ENCODE results near the gene STXBP5L. TPM values are rescaled to one million over a fixed set of nuclear protein-coding genes. Genes with fewer than 3 reads are reported as not detected.
"Not testable (repeated sequence)": the region's sequence is repeated elsewhere in the genome, so short reads cannot be mapped to it uniquely, and the experiment has no call there.

STXBP5L gene
- total RNA-seq, 1 donor from 2014 or later, result not detected

DNA sequence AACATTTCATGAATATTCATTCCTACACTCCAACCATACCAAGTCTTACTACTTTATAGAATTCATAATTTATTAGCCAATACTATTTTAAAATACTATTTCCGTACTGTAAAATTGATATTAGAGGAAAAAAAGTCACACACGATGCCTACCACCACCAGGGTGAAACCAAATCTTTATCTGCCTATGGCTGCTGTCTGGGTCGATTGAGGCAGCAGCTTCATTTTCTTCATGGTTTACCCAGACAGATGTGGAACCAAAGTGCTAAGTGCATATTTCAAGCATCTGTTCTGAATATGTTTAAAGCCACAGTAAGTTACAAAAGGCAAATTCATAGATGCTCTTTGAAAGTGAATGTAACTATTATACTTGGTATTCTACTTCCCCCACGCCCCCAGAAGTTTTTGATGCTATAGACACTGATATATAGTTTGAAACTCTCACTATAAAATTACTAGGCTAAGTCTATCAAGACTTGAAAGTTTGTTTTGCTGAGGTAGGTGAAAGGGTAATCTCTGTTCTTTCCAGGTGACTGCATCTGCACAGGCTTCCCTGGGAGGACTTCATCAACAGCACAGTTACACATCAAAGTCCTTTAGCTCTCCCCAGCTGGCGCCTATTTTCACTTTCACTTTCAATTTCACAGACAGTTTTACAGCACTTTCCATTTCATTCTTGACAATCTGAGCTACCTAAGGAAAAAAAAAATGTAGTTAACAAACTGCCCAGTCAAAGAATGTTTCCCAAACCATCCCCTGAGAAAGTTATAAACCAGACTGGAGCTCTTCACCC, 523.9 kb downstream of the STXBP5L start:
- Histone ChIP-seq H3K27me3 (ENCODE audit: control insufficient read depth, insufficient read depth, low read length) (no peaks in the 10 kb centered on the region), H3K4me3 (ENCODE audit: low read depth, low read length) (no peak overlapping the region), H3K36me3 (ENCODE audit: control insufficient read depth, insufficient read depth, low read length) (peaks cover 2% of the 10 kb centered on the region)
- FAIRE-seq, result no peak
- TF ChIP-seq, protein P1, sequence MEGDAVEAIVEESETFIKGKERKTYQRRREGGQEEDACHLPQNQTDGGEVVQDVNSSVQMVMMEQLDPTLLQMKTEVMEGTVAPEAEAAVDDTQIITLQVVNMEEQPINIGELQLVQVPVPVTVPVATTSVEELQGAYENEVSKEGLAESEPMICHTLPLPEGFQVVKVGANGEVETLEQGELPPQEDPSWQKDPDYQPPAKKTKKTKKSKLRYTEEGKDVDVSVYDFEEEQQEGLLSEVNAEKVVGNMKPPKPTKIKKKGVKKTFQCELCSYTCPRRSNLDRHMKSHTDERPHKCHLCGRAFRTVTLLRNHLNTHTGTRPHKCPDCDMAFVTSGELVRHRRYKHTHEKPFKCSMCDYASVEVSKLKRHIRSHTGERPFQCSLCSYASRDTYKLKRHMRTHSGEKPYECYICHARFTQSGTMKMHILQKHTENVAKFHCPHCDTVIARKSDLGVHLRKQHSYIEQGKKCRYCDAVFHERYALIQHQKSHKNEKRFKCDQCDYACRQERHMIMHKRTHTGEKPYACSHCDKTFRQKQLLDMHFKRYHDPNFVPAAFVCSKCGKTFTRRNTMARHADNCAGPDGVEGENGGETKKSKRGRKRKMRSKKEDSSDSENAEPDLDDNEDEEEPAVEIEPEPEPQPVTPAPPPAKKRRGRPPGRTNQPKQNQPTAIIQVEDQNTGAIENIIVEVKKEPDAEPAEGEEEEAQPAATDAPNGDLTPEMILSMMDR (IDR thresholded peaks at IDR 0.05; ENCODE audit: insufficient read depth, low read length, severe bottlenecking), result no peak
- DNase-seq (ENCODE audit: low read depth), result peak; percentile 8

DNA sequence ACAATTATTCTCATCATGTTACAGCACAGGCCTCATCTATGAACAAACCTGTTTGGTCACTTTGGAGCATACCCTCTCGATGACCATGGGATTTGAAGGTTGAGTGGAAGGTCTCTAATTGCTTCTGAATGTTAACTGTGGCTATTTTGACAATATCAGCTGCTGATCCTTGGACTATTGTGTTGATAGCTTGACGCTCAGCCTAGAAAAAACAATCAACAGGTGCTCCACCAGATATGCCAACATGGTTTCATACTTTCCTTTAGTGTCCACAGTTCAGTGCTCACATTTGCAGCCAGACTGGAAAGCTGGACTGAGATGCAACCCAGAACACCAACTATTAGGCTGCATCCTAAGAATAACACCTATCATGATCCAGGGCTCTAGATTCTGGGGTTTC, 528.1 kb downstream of the STXBP5L start:
- TF ChIP-seq, protein P1 (IDR thresholded peaks at IDR 0.05; ENCODE audit: insufficient read depth, low read length, severe bottlenecking), result no peak
- Histone ChIP-seq H3K4me3 (ENCODE audit: low read depth, low read length) (no peak overlapping the region), H3K36me3 (ENCODE audit: control insufficient read depth, insufficient read depth, low read length) (no peaks in the 10 kb centered on the region)

DNA sequence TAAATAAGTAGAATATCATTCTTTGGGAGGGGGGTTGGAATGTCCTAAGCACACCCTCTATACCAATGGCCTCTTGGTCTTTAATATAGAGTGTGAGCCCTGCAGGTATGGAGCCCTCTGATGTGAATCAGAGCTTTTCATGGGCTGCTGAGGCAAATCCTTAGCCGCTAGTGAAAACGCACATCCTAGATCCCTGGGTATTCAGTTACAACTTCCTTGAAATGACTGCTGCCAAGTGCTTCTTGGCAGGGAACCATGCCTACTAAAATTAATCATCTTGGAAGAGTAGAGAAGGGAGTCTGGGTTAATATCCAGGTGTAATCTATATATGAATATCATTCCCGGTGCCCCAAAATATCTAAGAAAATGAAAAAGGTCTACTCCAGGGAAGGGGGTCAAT, 528.6 kb downstream of the STXBP5L start:
- Histone ChIP-seq H3K4me3 (ENCODE audit: low read depth, low read length) (no peak overlapping the region), H3K36me3 (ENCODE audit: control insufficient read depth, insufficient read depth, low read length) (no peaks in the 10 kb centered on the region), H3K27me3 (ENCODE audit: control insufficient read depth, insufficient read depth, low read length) (no peaks in the 10 kb centered on the region)
- TF ChIP-seq, protein P1 (IDR thresholded peaks at IDR 0.05; ENCODE audit: insufficient read depth, low read length, severe bottlenecking), result no peak
- DNase-seq (ENCODE audit: low read depth) (peak; percentile 73), FAIRE-seq (no peak)

More for the DNA sequence above, 528.1 kb downstream of the STXBP5L start:
- DNase-seq (ENCODE audit: low read depth) (no peak), FAIRE-seq (no peak)
- H3K27me3 ChIP-seq (ENCODE audit: control insufficient read depth, insufficient read depth, low read length), result no peaks in the 10 kb centered on the region

DNA sequence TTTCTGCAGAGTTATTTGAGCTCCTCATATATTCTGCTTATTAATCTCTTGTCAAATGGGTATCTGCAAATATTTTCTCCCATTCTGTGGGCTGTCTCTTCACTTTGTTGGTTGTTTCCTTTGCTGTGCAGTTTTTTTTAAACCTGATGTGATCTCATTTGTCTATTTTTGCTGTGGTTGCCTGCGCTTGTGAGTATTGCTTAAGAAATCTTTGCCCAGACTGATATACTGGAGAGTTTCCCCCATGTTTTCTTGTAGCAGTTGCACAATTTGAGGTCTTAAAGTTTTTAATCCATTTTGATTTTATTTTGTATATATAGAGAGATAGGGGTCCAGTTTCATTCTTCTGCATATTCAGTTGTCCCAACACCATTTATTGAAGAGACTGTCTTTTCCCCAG, 535.5 kb downstream of the STXBP5L start:
- Histone ChIP-seq H3K4me3 (ENCODE audit: low read depth, low read length) (no peak overlapping the region), H3K27me3 (ENCODE audit: control insufficient read depth, insufficient read depth, low read length) (no peaks in the 10 kb centered on the region), H3K36me3 (ENCODE audit: control insufficient read depth, insufficient read depth, low read length) (no peaks in the 10 kb centered on the region)
- no peak for DNase-seq (ENCODE audit: low read depth)
- no peak for FAIRE-seq
- TF ChIP-seq, protein P1 (IDR thresholded peaks at IDR 0.05; ENCODE audit: insufficient read depth, low read length, severe bottlenecking), result no peak

DNA sequence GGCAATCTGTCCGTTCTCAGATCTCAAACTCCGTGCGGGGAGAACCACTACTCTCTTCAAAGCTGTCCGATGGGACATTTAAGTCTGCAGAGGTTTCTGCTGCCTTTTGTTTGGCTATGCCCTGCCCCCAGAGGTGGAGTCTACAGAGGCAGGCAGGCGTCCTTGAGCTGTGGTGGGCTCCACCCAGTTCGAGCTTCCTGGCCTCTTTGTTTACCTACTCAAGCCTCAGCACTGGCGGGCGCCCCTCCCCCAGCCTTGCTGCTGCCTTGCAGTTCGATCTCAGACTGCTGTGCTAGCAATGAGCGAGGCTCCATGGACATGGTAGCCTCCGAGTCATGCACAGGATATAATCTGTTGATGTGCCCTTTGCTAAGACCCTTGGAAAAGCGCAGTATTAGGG, 543.7 kb downstream of the STXBP5L start:
- not testable (repeated sequence) for DNase-seq (ENCODE audit: low read depth); H3K4me3 ChIP-seq (ENCODE audit: low read depth, low read length); H3K27me3 ChIP-seq (ENCODE audit: control insufficient read depth, insufficient read depth, low read length); H3K36me3 ChIP-seq (ENCODE audit: control insufficient read depth, insufficient read depth, low read length); FAIRE-seq

DNA sequence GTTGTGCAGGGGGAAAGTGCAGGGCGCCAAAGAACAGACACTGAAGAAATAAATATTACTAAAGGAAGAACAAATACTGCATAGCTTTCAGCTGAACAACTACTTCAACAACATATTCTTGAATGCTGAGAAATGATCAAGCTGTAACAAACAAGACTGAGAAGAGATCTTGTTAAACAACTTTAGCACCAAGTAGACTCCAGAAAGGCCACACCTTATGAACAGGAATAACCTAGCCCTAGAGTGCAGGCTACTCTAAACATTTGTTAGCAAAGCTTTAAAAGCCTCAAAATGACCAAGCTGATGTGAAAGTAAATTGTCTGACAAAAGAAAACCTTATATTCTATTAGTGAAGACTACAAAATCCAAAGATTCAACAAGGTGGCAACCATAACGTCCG, 554.6 kb downstream of the STXBP5L start:
- Histone ChIP-seq H3K36me3 (ENCODE audit: control insufficient read depth, insufficient read depth, low read length) (no peaks in the 10 kb centered on the region), H3K27me3 (ENCODE audit: control insufficient read depth, insufficient read depth, low read length) (no peaks in the 10 kb centered on the region), H3K4me3 (ENCODE audit: low read depth, low read length) (no peak overlapping the region)
- FAIRE-seq, result no peak
- TF ChIP-seq, protein P1 (IDR thresholded peaks at IDR 0.05; ENCODE audit: insufficient read depth, low read length, severe bottlenecking), result no peak
- no peak for DNase-seq (ENCODE audit: low read depth)

All from bronchial epithelial cell (primary cell).